GM23248 (cell line): ENCODE measurements around the gene ERFL.

Experiments
- EZH2 ChIP-seq: fragments of 200-600 bp; sonication (generic); IDR thresholded peaks from 2 replicates; pipeline ENCODE4 v1.6.1; 2018; ENCODE audit warnings: antibody characterized with exemption, mild to moderate bottlenecking; ENCODE audit not compliant: insufficient read depth, poor library complexity, severe bottlenecking
- EZH2phosphoT487 ChIP-seq: fragments of 200-600 bp; sonication (generic); IDR thresholded peaks from 2 replicates; pipeline ENCODE4 v1.6.1; 2018; ENCODE audit warnings: antibody characterized with exemption, moderate library complexity, mild to moderate bottlenecking, low read depth; ENCODE audit not compliant: insufficient read depth

- TF ChIP-seq EZH2phosphoT487 (no peak), EZH2 (no peak)
These were observed 57.8 kb downstream of the ERFL start for GRCh38 chr19:41870401-41870873.
